Sigmoid colon (tissue), 7 donors: Measurements from ENCODE around the gene SEMA3G. TPM values are rescaled to one million over a fixed set of nuclear protein-coding genes. Genes with fewer than 3 reads are reported as not detected.

ENCODE experiments used
- DNase-seq: peaks from one replicate; pipeline ENCODE4 v3.0.0-alpha.2; 2019
- H3K27ac ChIP-seq, 4 donors: fragments of 200-600 bp; sonication (generic); one replicate each; pipeline ENCODE4 v1.5.1; 2016 to 2019; ENCODE audit warnings: mild to moderate bottlenecking in 1 of 4
- H3K27me3 ChIP-seq, 3 donors: fragments of 200-600 bp; sonication (generic); one replicate each; pipeline ENCODE4 v1.5.1; 2019; ENCODE audit warnings: mild to moderate bottlenecking in 1 of 3
- H3K36me3 ChIP-seq, 4 donors: fragments of 200-600 bp; sonication (generic); one replicate each; pipeline ENCODE4 v1.5.1; 2016 to 2019
- H3K4me1 ChIP-seq, 4 donors: fragments of 200-600 bp; sonication (generic); one replicate each; pipeline ENCODE4 v1.5.1; 2017 to 2019
- H3K4me3 ChIP-seq, 4 donors: fragments of 200-600 bp; sonication (generic); one replicate each; pipeline ENCODE4 v1.5.1; 2017 to 2019; ENCODE audit warnings: mild to moderate bottlenecking in 2 of 4, moderate library complexity in 1 of 4
- H3K9me3 ChIP-seq, 4 donors: fragments of 200-600 bp in 3 of 4; sonication (generic) in 3 of 4; one replicate each; pipeline versions ENCODE4 v1.5.1 to v1.6.1; 2013 to 2019
- CTCF ChIP-seq, 4 experiments: fragments of 450-650 bp in 3 of 4; fragments of 200-600 bp in 1 of 4; IDR thresholded peaks; one replicate each; pipeline ENCODE4 v1.5.1; 2016 to 2019; ENCODE audit warnings: antibody characterized with exemption in 4 of 4, mild to moderate bottlenecking in 3 of 4, moderate library complexity in 2 of 4
- EP300 ChIP-seq, 4 donors: sonication (generic); formaldehyde crosslinking; IDR thresholded peaks; one replicate each; pipeline ENCODE4 v1.6.1; 2017; ENCODE audit warnings: antibody characterized with exemption in 4 of 4
- POLR2A ChIP-seq, 2 donors: fragments of 450-650 bp; IDR thresholded peaks; one replicate each; pipeline ENCODE4 v1.6.1; 2016; ENCODE audit warnings: antibody characterized with exemption in 2 of 2, mild to moderate bottlenecking in 2 of 2, moderate library complexity in 2 of 2
- POLR2AphosphoS5 ChIP-seq, 4 donors: sonication (generic); formaldehyde crosslinking; IDR thresholded peaks; one replicate each; pipeline ENCODE4 v1.6.1; 2017; ENCODE audit warnings: antibody characterized with exemption in 4 of 4
- WGBS, 2 donors: extraction: QIAGEN DNeasy Blood & Tissue Kit; methylation state at CpG; one replicate each; pipeline ENCODE4 v1.1.7; 2013; 5-methylcytosine and 5-hydroxymethylcytosine counted together
- intact Hi-C: fragments of 100-400 bp; cut with DNase I; formaldehyde crosslinking; loops from one replicate; pipeline ENCODE4 v1.15.1; 2023
- polyA plus RNA-seq, 3 donors: library from polyadenylated mRNA; stranded (reverse); fragments of 200-250 nt; gene quantifications; one replicate each; pipeline ENCODE4 v1.2.3, GENCODE V29; 2013
- total RNA-seq, 4 donors: library from RNA; depleted of rRNA; stranded (reverse); fragments of >200 nt; gene quantifications; one replicate each; pipeline ENCODE4 v1.1.0, GENCODE V29; 2016
- donor health status: healthy with polysubstance abuse.
- donor health status: Bipolar disorder and iron deficiency.
- donor health status: healthy.

SEMA3G gene
- total and polyA plus RNA-seq, 7 donors = 0.23 to 7.4 (median 3.9) TPM

- Histone ChIP-seq H3K9me3 (no peaks in the 10 kb centered on the region), H3K36me3 (peaks cover 0 to 6% (median 0%) of the 10 kb centered on the region in 4 donors), H3K4me1 (no peaks in the 10 kb centered on the region), H3K4me3 (no peak overlapping the region), H3K27ac (no peak overlapping the region), H3K27me3 (no peaks in the 10 kb centered on the region)
- WGBS, 2 donors = 45 to 66% methylated on average over 5 of the region's 5 CpGs
- intact Hi-C loops = no loop called here
- DNase-seq = peak; percentile 41
- no peak for TF ChIP-seq EP300 (IDR thresholded peaks at IDR 0.05)
- no peak for TF ChIP-seq POLR2A (IDR thresholded peaks at IDR 0.05)
- no peak for TF ChIP-seq POLR2AphosphoS5 (IDR thresholded peaks at IDR 0.05)
- TF ChIP-seq CTCF (IDR thresholded peaks at IDR 0.05) = no peak
These were observed 21.7 kb downstream of the SEMA3G start for GRCh38 chr3:52423173-52423572.

- peak; percentile 33 for DNase-seq
- Histone ChIP-seq H3K9me3 (no peaks in the 10 kb centered on the region), H3K27me3 (no peaks in the 10 kb centered on the region), H3K36me3 (peaks cover 0 to 6% (median 0%) of the 10 kb centered on the region in 4 donors), H3K4me3 (no peak overlapping the region), H3K27ac (no peak overlapping the region), H3K4me1 (no peaks in the 10 kb centered on the region)
- WGBS, 2 donors = 91 to 93% methylated on average over 3 of the region's 3 CpGs
- TF ChIP-seq POLR2A (IDR thresholded peaks at IDR 0.05) = no peak
- no peak for TF ChIP-seq CTCF (IDR thresholded peaks at IDR 0.05)
- no peak for TF ChIP-seq POLR2AphosphoS5 (IDR thresholded peaks at IDR 0.05)
- no peak for TF ChIP-seq EP300 (IDR thresholded peaks at IDR 0.05)
- intact Hi-C loops = no loop called here
These were observed 22.2 kb downstream of the SEMA3G start for GRCh38 chr3:52422669-52423068.

- peak; percentile 19 for DNase-seq
- 89 to 90% methylated on average over 2 of the region's 2 CpGs for WGBS, 2 donors
- H3K4me3 ChIP-seq = no peak overlapping the region
- no peaks in the 10 kb centered on the region for H3K9me3 ChIP-seq
- intact Hi-C loops = no loop called here
- H3K27ac ChIP-seq = no peak overlapping the region
- TF ChIP-seq EP300 (IDR thresholded peaks at IDR 0.05) (no peak), POLR2AphosphoS5 (IDR thresholded peaks at IDR 0.05) (no peak), POLR2A (IDR thresholded peaks at IDR 0.05) (no peak), CTCF (IDR thresholded peaks at IDR 0.05) (no peak)
- no peaks in the 10 kb centered on the region for H3K27me3 ChIP-seq
- H3K36me3 ChIP-seq = peaks cover 0 to 6% (median 0%) of the 10 kb centered on the region in 4 donors
- H3K4me1 ChIP-seq = no peaks in the 10 kb centered on the region
These were observed 24.5 kb downstream of the SEMA3G start for GRCh38 chr3:52420388-52420787.

GRCh38 chr3:52415800-52416199, 29.1 kb downstream of the SEMA3G start:
- 89% methylated on average over 3 of the region's 3 CpGs for WGBS, 2 donors
- no peak overlapping the region for H3K27ac ChIP-seq
- H3K36me3 ChIP-seq = peaks cover 0 to 6% (median 0%) of the 10 kb centered on the region in 4 donors
- H3K9me3 ChIP-seq = no peaks in the 10 kb centered on the region
- DNase-seq = no peak
- H3K4me1 ChIP-seq = peaks cover 0 to 23% (median 19%) of the 10 kb centered on the region in 4 donors
- no peak overlapping the region for H3K4me3 ChIP-seq
- intact Hi-C loops = no loop called here
- no peak for TF ChIP-seq EP300 (IDR thresholded peaks at IDR 0.05)
- no peak for TF ChIP-seq POLR2A (IDR thresholded peaks at IDR 0.05)
- TF ChIP-seq POLR2AphosphoS5 (IDR thresholded peaks at IDR 0.05) = no peak
- TF ChIP-seq CTCF (IDR thresholded peaks at IDR 0.05) = no peak
- H3K27me3 ChIP-seq = no peaks in the 10 kb centered on the region

DNA sequence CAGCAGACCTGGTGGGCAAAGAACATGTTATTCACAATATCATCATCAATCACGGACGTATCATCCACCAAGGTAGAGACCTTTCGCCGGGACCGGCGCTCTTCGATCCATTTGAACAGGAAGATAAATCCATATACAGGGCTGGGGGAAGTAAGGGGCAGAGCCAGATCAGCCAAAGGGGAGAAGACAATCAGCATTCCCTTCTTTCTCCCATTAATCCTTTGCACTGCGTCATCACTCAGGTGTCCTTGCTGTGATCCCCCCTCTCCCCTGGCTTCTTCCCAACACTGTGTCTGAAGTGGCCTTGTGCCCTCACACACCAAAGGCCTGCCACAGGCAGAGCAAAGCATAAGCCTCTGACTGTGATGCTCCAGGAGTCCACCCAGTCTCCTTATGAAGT, 36.4 kb downstream of the SEMA3G start:
- Histone ChIP-seq H3K27me3 (no peaks in the 10 kb centered on the region), H3K27ac (no peak overlapping the region), H3K4me3 (peak overlapping the region in 1 of 4 donors; percentile 88), H3K36me3 (peaks cover 30 to 47% (median 36%) of the 10 kb centered on the region in 4 donors), H3K9me3 (no peaks in the 10 kb centered on the region), H3K4me1 (peaks cover 0 to 49% (median 40%) of the 10 kb centered on the region in 4 donors)
- DNase-seq = peak; percentile 54
- 93 to 96% methylated on average over 8 of the region's 8 CpGs for WGBS, 2 donors
- TF ChIP-seq POLR2A (IDR thresholded peaks at IDR 0.05) (no peak), CTCF (IDR thresholded peaks at IDR 0.05) (no peak), EP300 (IDR thresholded peaks at IDR 0.05) (no peak), POLR2AphosphoS5 (IDR thresholded peaks at IDR 0.05) (no peak)
- intact Hi-C loops = no loop called here
